C4-2B (cell line): Measurements from ENCODE around the gene CCDC196.

ENCODE experiments used
- H3K27ac ChIP-seq: fragments of 450-650 bp; 2 replicates; pipeline ENCODE4 v1.5.1; 2017
- CTCF ChIP-seq: fragments of 450-650 bp; conservative IDR thresholded peaks from 2 replicates; pipeline ENCODE4 v1.5.1; 2017; ENCODE audit warnings: mild to moderate bottlenecking
- ZFX ChIP-seq: fragments of 450-650 bp; IDR thresholded peaks from 2 replicates; pipeline ENCODE4 v1.6.1; 2017

The CCDC196 gene

DNA sequence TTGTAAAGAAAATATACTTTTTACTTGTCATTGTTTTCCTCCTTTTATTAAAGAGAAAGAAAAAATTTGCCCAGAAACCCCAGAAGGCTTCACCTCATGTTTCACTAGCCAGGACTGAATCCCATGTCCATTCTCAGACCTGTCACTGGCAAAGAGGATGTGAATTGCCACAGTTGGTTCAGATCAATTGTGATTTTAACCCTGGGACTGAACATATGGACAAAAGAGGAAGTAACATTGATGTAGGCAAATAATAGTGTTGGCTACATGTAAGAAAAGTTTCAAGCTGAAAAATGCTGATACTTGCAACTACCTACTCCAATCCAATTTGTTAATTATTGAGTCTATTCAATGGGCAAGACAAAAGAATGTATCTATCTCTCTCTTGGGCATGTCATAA lies 8.6 kb upstream of the CCDC196 start:
- TF ChIP-seq CTCF (no peak), ZFX (no peak)
- H3K27ac ChIP-seq: no peak overlapping the region

- no peak overlapping the region for H3K27ac ChIP-seq
- TF ChIP-seq ZFX (no peak), CTCF (no peak)
These were observed 3.3 kb upstream of the CCDC196 start for GRCh38 chr14:66482873-66483272.

DNA sequence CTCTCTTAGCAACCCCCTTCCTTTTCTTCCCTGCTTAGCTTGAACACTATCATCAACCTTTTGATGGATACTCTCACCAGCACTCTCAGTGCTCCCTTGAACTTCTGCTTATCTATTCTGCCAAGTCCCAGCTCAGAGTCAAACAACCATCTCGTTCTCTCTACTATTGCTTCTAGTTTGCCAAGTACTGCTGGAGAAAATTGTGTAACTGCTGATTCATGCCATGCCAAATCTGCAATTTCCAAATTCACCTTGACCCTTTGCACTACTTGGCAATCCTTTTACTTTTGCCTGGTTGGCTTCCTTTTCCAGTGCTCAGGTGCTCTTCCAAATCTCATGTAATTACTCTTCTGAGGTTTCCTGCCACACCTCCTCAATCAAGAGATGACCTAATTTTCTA lies 2.8 kb upstream of the CCDC196 start:
- H3K27ac ChIP-seq: no peak overlapping the region
- TF ChIP-seq CTCF (no peak), ZFX (no peak)

DNA sequence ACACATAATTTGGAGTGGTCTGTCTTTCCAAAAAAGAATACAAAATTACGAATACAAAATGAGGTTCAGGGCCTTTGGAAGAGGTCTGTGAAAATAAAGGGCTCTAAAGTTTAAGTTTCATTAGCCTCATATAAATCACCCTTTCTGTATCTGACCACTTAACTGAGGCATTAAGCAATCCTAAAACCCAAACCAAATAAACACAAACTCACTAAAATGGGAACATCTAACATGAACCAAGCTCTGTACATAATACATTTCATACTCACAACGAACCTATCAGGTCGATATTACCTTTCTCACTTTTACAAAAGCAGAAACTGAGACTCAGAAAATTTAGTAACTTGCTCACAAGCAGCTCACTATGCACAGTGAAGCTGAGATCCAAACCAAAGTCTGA lies 1.1 kb upstream of the CCDC196 start:
- TF ChIP-seq CTCF: no peak
- no peak for TF ChIP-seq ZFX
- H3K27ac ChIP-seq: no peak overlapping the region

- TF ChIP-seq ZFX: no peak
- no peak for TF ChIP-seq CTCF
- H3K27ac ChIP-seq: no peak overlapping the region
These were observed 993 bp downstream of the CCDC196 start for GRCh38 chr14:66487164-66487563.

DNA sequence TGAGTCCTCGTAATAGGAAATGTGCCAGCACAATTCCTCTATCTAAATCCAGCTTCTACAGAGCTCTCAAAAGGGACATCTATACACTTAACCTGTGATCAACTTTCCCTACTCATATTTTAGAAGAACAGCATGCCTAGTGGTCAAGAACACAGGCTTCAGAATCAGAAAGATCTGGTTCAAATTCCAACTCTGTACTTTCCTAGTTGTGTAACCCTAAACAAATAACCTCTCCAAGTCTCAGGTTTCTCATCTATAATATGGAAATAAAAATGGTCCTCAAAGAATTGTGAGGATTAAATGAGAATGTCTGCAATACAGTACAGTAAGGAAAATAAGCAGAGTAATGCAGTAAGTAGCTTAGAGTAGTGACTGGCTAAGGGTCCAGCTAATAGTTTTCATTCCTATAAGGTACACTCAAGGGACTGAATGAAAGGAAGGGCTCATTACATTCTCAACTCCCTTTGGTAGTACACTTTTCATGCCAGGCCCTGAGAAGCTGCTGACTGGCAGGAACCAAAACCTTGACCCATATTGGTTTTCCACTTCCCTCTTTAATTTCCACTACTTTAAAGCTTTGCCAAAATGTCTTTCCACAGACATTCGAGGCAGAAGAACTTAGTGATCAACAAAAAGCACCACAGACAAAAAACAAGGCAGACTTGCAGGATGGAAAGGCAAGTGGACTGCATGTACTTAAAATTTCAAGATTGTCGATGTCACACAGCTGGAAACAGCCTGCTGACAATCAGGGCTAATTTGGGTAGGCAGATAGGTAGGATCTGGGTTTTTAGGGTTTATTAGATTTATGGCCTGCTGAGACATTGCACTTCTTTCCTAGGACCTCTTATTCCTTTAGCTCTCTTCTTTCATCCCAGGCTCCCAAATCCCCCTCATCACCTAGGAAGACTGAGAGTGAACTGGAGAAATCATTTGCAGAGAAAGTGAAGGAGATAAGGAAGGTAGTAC lies 4.3 kb downstream of the CCDC196 start:
- TF ChIP-seq ZFX (no peak), CTCF (no peak)
- no peak overlapping the region for H3K27ac ChIP-seq

DNA sequence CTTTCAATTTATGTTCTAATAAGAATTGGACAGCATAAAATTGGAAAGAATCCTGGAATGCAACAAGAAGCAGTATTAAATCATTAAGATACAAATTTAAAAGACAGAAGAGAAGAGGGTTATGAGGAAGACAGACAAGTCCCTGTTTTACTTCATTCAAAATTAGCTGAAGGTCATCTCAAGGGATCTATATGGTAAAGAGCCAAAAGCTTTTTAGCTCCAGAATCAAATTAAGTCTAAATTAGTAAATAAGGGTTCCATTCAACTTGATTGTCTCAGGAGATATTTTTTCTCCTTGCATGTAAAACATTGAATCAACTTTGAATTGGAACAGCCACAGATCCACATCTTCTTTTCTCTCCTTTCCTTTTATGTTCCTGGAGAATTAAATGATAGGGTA lies 7.6 kb downstream of the CCDC196 start:
- H3K27ac ChIP-seq: no peak overlapping the region
- TF ChIP-seq ZFX (no peak), CTCF (no peak)
